ENCODE data around the gene TNFAIP8. TPM values are rescaled to one million over a fixed set of nuclear protein-coding genes. Genes with fewer than 3 reads are reported as not detected.

TNFAIP8 gene
- total RNA-seq, 2 donors from 2014 or later, result 29.6 to 39.5 TPM

- peaks cover 10% of the 10 kb centered on the region for H3K4me1 ChIP-seq (ENCODE audit: control insufficient read depth, insufficient read depth, low read length)
- Mint-ChIP-seq H3K36me3 (ENCODE audit: low read depth) (no peaks in the 10 kb centered on the region), H3K9me3 (no peaks in the 10 kb centered on the region), H3K4me1 (peaks cover 17% of the 10 kb centered on the region), H3K4me3 (no peak overlapping the region), H3K27me3 (ENCODE audit: insufficient read depth) (no peaks in the 10 kb centered on the region), H3K27ac (no peak overlapping the region)
- no peak for TF ChIP-seq CTCF (conservative IDR thresholded peaks at IDR 0.05)
- H3K36me3 ChIP-seq (ENCODE audit: control insufficient read depth, insufficient read depth, low read length), result no peaks in the 10 kb centered on the region
- DNase-seq, result no peak
- H3K27me3 ChIP-seq (ENCODE audit: control insufficient read depth, insufficient read depth, low read length, poor library complexity, severe bottlenecking), result no peaks in the 10 kb centered on the region
- no peak overlapping the region for H3K27ac ChIP-seq (ENCODE audit: low read depth, low read length)
- no peak overlapping the region for H3K9ac ChIP-seq (ENCODE audit: extremely low read depth, low read length, poor library complexity, severe bottlenecking)
- no peak overlapping the region for H3K4me3 ChIP-seq (ENCODE audit: low read length)
- H3K9me3 ChIP-seq (ENCODE audit: control insufficient read depth, low read length), result no peaks in the 10 kb centered on the region
- 95 to 100% methylated on average over 1 to 2 of the region's 2 CpGs for WGBS, 2 experiments (ENCODE audit: insufficient coverage in 1 of 2, insufficient read length in 1 of 2)
Observed at GRCh38 chr5:119404033-119404432, 48.2 kb downstream of the TNFAIP8 start.

- no peak for DNase-seq
- Mint-ChIP-seq H3K4me1 (peaks cover 29% of the 10 kb centered on the region), H3K9me3 (no peaks in the 10 kb centered on the region), H3K27me3 (ENCODE audit: insufficient read depth) (no peaks in the 10 kb centered on the region), H3K36me3 (ENCODE audit: low read depth) (no peaks in the 10 kb centered on the region), H3K4me3 (no peak overlapping the region), H3K27ac (no peak overlapping the region)
- no peak for TF ChIP-seq CTCF (conservative IDR thresholded peaks at IDR 0.05)
- Histone ChIP-seq H3K27me3 (ENCODE audit: control insufficient read depth, insufficient read depth, low read length, poor library complexity, severe bottlenecking) (no peaks in the 10 kb centered on the region), H3K9ac (ENCODE audit: extremely low read depth, low read length, poor library complexity, severe bottlenecking) (no peak overlapping the region), H3K36me3 (ENCODE audit: control insufficient read depth, insufficient read depth, low read length) (no peaks in the 10 kb centered on the region), H3K27ac (ENCODE audit: low read depth, low read length) (no peak overlapping the region), H3K4me1 (ENCODE audit: control insufficient read depth, insufficient read depth, low read length) (peaks cover 15% of the 10 kb centered on the region), H3K9me3 (ENCODE audit: control insufficient read depth, low read length) (no peaks in the 10 kb centered on the region), H3K4me3 (ENCODE audit: low read length) (no peak overlapping the region)
- WGBS, 2 experiments (ENCODE audit: insufficient coverage in 1 of 2, insufficient read length in 1 of 2), result 80 to 83% methylated on average over 3 to 4 of the region's 4 CpGs
Observed at GRCh38 chr5:119405419-119405818, 49.6 kb downstream of the TNFAIP8 start.

- Mint-ChIP-seq H3K9me3 (no peaks in the 10 kb centered on the region), H3K27ac (no peak overlapping the region), H3K4me1 (peaks cover 39% of the 10 kb centered on the region), H3K27me3 (ENCODE audit: insufficient read depth) (no peaks in the 10 kb centered on the region), H3K4me3 (no peak overlapping the region), H3K36me3 (ENCODE audit: low read depth) (no peaks in the 10 kb centered on the region)
- Histone ChIP-seq H3K27me3 (ENCODE audit: control insufficient read depth, insufficient read depth, low read length, poor library complexity, severe bottlenecking) (no peaks in the 10 kb centered on the region), H3K4me3 (ENCODE audit: low read length) (no peak overlapping the region), H3K9me3 (ENCODE audit: control insufficient read depth, low read length) (no peaks in the 10 kb centered on the region), H3K27ac (ENCODE audit: low read depth, low read length) (no peak overlapping the region), H3K9ac (ENCODE audit: extremely low read depth, low read length, poor library complexity, severe bottlenecking) (no peak overlapping the region), H3K36me3 (ENCODE audit: control insufficient read depth, insufficient read depth, low read length) (no peaks in the 10 kb centered on the region), H3K4me1 (ENCODE audit: control insufficient read depth, insufficient read depth, low read length) (peaks cover 21% of the 10 kb centered on the region)
- TF ChIP-seq CTCF (conservative IDR thresholded peaks at IDR 0.05), result no peak
- 92 to 95% methylated on average over 4 to 5 of the region's 5 CpGs for WGBS, 2 experiments (ENCODE audit: insufficient coverage in 1 of 2, insufficient read length in 1 of 2)
- DNase-seq, result no peak
Observed at GRCh38 chr5:119406551-119407110, 50.8 kb downstream of the TNFAIP8 start.
